HepG2 (cell line): ENCODE data around the gene PEAK3. TPM values are rescaled to one million over a fixed set of nuclear protein-coding genes. Genes with fewer than 3 reads are reported as not detected.

Source experiments
- ATF7 ChIP-seq, 2 experiments: fragments of 450-650 bp in 1 of 2; sonication (generic) in 1 of 2; formaldehyde crosslinking in 1 of 2; IDR thresholded peaks; 2 replicates each; pipeline versions ENCODE4 v1.4.0 to v1.6.1; 2016 to 2020; ENCODE audit warnings: antibody characterized with exemption in 1 of 2, mild to moderate bottlenecking in 1 of 2, missing genetic modification reagents in 1 of 2
- EHMT2 ChIP-seq: fragments of 200-600 bp; sonication (generic); IDR thresholded peaks from 2 replicates; pipeline ENCODE4 v1.7.0; 2017; ENCODE audit warnings: antibody characterized with exemption, low read depth, low read length, borderline replicate concordance
- GATAD1 ChIP-seq: IDR thresholded peaks from 2 replicates; pipeline ENCODE4 v1.6.1; 2016; ENCODE audit warnings: missing genetic modification reagents, missing compliant biosample characterization
- HDAC1 ChIP-seq: sonication (generic); formaldehyde crosslinking; IDR thresholded peaks from 2 replicates; pipeline ENCODE4 v1.5.1; 2020; ENCODE audit warnings: mild to moderate bottlenecking, missing genetic modification reagents
- MED1 ChIP-seq: sonication (generic); formaldehyde crosslinking; IDR thresholded peaks from 2 replicates; pipeline ENCODE4 v1.4.0; 2020; ENCODE audit warnings: missing genetic modification reagents
- MXD4 ChIP-seq: IDR thresholded peaks from 2 replicates; pipeline ENCODE4 v1.6.1; 2016; ENCODE audit warnings: mild to moderate bottlenecking, missing biosample characterization, missing genetic modification reagents
- NBN ChIP-seq: fragments of 450-650 bp; conservative IDR thresholded peaks from 2 replicates; pipeline ENCODE4 v1.6.1; 2017
- PRPF4 ChIP-seq: fragments of 200-400 bp; formaldehyde crosslinking; IDR thresholded peaks from 2 replicates; pipeline ENCODE4 v1.6.1; 2016; ENCODE audit warnings: low read length, low read depth; ENCODE audit not compliant: poor library complexity, severe bottlenecking
- REPIN1 ChIP-seq: sonication (generic); formaldehyde crosslinking; IDR thresholded peaks from 2 replicates; pipeline ENCODE4 v1.8.0; 2022; ENCODE audit warnings: missing genetic modification reagents, low read depth, mild to moderate bottlenecking, borderline replicate concordance
- SNAI1 ChIP-seq: sonication (generic); formaldehyde crosslinking; IDR thresholded peaks from 2 replicates; pipeline ENCODE4 v1.5.0; 2020; ENCODE audit warnings: mild to moderate bottlenecking, missing genetic modification reagents, borderline replicate concordance
- SYNCRIP ChIP-seq: fragments of 200-400 bp; formaldehyde crosslinking; IDR thresholded peaks from 2 replicates; pipeline ENCODE4 v1.6.1; 2018; ENCODE audit warnings: mild to moderate bottlenecking, low read depth, low read length; ENCODE audit not compliant: insufficient read depth
- U2AF1 ChIP-seq: fragments of 200-400 bp; formaldehyde crosslinking; optimal IDR thresholded peaks from 2 replicates; pipeline ENCODE3; 2017; ENCODE audit warnings: mild to moderate bottlenecking, low read depth, low read length
- ZKSCAN8 ChIP-seq: IDR thresholded peaks from 2 replicates; pipeline ENCODE4 v1.6.1; 2016; ENCODE audit warnings: borderline replicate concordance, missing genetic modification reagents, missing compliant biosample characterization
- ZNF263 ChIP-seq: sonication (generic); formaldehyde crosslinking; IDR thresholded peaks from 2 replicates; pipeline ENCODE4 v1.4.0; 2020; ENCODE audit warnings: missing genetic modification reagents
- ZNF652 ChIP-seq: IDR thresholded peaks from 2 replicates; pipeline ENCODE4 v1.6.1; 2016; ENCODE audit warnings: low read depth, borderline replicate concordance
- ZNF7 ChIP-seq: IDR thresholded peaks from 2 replicates; pipeline ENCODE4 v1.6.1; 2016; ENCODE audit warnings: missing biosample characterization, missing genetic modification reagents
- polyA plus RNA-seq, 8 experiments: library from polyadenylated mRNA; depleted of rRNA in 3 of 8; stranded (reverse) in 7 of 8; unstranded in 1 of 8; fragments of >200 nt; fragmentation: Illumina TruSeq in 4 of 8; extraction: Trizol in 4 of 8; gene quantifications; 2 replicates each; pipeline versions ENCODE4 v1.2.1 to v1.2.3, GENCODE V29; 2011 to 2016; ENCODE audit warnings: low read depth in 4 of 8, missing spikeins in 1 of 8, mixed read lengths in 1 of 8; ENCODE audit not compliant: insufficient read depth in 1 of 8
- total RNA-seq, 5 experiments: library from RNA; depleted of rRNA; stranded (reverse); fragments of >200 nt; fragmentation: Illumina TruSeq; extraction: Trizol; gene quantifications; 2 replicates each; pipeline ENCODE4 v1.2.3, GENCODE V29; 2016; ENCODE audit warnings: low read depth in 1 of 5
- TF ChIP-seq, protein P1 (sequence below): sonication (generic); formaldehyde crosslinking; IDR thresholded peaks from 2 replicates; pipeline ENCODE4 v1.4.0; 2020; ENCODE audit warnings: missing genetic modification reagents
- TF ChIP-seq, protein P2 (sequence below): sonication (generic); formaldehyde crosslinking; IDR thresholded peaks from 2 replicates; pipeline ENCODE4 v1.4.0; 2020; ENCODE audit warnings: missing genetic modification reagents
- TF ChIP-seq, protein P3 (sequence below): sonication (generic); formaldehyde crosslinking; IDR thresholded peaks from 2 replicates; pipeline ENCODE4 v1.4.0; 2020; ENCODE audit warnings: missing genetic modification reagents
- TF ChIP-seq, protein P4 (sequence below): IDR thresholded peaks from 2 replicates; pipeline ENCODE4 v1.6.1; 2012; ENCODE audit warnings: inconsistent platforms
- TF ChIP-seq, protein P5 (sequence below): sonication (generic); formaldehyde crosslinking; IDR thresholded peaks from 2 replicates; pipeline ENCODE4 v1.5.0; 2020; ENCODE audit warnings: missing genetic modification reagents
- TF ChIP-seq, protein P6 (sequence below): sonication (generic); formaldehyde crosslinking; conservative IDR thresholded peaks from 2 replicates; pipeline ENCODE4 v1.5.0; 2020; ENCODE audit warnings: missing genetic modification reagents

PEAK3 gene
- total and polyA plus RNA-seq, 2 of the 13 experiments (the other 11 are each of a cell fraction or from before 2014, with no cell fraction given), result not detected

DNA sequence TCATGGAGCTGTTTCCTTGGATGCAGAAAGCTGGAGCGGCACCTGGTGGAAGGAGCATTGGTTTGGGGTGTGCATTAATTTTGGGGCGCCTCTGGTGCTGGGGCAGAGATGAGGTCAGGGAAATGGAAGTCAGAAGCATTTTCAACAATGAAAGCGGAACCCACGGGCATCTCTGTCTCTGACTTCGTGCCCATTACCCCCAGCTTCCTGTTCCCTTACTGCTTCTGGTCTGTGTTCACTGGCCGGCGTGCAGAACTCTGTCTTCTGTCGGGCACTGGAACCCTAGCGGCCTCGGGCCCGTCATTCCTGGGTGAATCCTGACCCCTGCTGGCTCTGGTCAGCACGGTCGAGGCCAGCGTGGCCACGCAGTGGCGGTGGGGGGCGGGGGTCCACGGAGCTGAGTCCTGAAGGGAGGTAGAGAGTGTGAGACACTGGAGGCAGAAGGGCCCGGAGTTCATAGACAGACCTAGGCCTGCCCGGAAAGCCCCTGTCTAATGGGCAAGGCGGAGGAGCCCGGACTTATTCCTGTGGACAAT, 33.9 kb upstream of the PEAK3 start (continued):
- peak; percentile 59 for TF ChIP-seq HDAC1 (CRISPR knock-in tag)
- TF ChIP-seq, protein P1, sequence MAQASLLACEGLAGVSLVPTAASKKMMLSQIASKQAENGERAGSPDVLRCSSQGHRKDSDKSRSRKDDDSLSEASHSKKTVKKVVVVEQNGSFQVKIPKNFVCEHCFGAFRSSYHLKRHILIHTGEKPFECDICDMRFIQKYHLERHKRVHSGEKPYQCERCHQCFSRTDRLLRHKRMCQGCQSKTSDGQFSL (CRISPR knock-in tag), result no peak
- TF ChIP-seq ZKSCAN8 (CRISPR knock-in tag), result peak; percentile 23; the same call in 1 of the 2 replicates
- no peak for TF ChIP-seq SYNCRIP
- no peak for TF ChIP-seq ATF7 (IDR thresholded peaks at IDR 0.05)
- TF ChIP-seq ATF7 (CRISPR knock-in tag; IDR thresholded peaks at IDR 0.05), result no peak
- TF ChIP-seq, protein P2, sequence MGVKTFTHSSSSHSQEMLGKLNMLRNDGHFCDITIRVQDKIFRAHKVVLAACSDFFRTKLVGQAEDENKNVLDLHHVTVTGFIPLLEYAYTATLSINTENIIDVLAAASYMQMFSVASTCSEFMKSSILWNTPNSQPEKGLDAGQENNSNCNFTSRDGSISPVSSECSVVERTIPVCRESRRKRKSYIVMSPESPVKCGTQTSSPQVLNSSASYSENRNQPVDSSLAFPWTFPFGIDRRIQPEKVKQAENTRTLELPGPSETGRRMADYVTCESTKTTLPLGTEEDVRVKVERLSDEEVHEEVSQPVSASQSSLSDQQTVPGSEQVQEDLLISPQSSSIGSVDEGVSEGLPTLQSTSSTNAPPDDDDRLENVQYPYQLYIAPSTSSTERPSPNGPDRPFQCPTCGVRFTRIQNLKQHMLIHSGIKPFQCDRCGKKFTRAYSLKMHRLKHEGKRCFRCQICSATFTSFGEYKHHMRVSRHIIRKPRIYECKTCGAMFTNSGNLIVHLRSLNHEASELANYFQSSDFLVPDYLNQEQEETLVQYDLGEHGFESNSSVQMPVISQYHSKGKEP (CRISPR knock-in tag), result no peak
- TF ChIP-seq U2AF1, result peak; percentile 58
- no peak for TF ChIP-seq ZNF7 (CRISPR knock-in tag)
- TF ChIP-seq NBN, result no peak
- no peak for TF ChIP-seq EHMT2
- TF ChIP-seq ZNF652 (CRISPR knock-in tag), result no peak
- no peak for TF ChIP-seq PRPF4
- TF ChIP-seq, protein P3, sequence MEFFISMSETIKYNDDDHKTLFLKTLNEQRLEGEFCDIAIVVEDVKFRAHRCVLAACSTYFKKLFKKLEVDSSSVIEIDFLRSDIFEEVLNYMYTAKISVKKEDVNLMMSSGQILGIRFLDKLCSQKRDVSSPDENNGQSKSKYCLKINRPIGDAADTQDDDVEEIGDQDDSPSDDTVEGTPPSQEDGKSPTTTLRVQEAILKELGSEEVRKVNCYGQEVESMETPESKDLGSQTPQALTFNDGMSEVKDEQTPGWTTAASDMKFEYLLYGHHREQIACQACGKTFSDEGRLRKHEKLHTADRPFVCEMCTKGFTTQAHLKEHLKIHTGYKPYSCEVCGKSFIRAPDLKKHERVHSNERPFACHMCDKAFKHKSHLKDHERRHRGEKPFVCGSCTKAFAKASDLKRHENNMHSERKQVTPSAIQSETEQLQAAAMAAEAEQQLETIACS (CRISPR knock-in tag), result no peak
- TF ChIP-seq, protein P4, sequence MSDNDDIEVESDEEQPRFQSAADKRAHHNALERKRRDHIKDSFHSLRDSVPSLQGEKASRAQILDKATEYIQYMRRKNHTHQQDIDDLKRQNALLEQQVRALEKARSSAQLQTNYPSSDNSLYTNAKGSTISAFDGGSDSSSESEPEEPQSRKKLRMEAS, result peak; percentile 75
- TF ChIP-seq ZNF263 (CRISPR knock-in tag), result no peak
- TF ChIP-seq, protein P5, sequence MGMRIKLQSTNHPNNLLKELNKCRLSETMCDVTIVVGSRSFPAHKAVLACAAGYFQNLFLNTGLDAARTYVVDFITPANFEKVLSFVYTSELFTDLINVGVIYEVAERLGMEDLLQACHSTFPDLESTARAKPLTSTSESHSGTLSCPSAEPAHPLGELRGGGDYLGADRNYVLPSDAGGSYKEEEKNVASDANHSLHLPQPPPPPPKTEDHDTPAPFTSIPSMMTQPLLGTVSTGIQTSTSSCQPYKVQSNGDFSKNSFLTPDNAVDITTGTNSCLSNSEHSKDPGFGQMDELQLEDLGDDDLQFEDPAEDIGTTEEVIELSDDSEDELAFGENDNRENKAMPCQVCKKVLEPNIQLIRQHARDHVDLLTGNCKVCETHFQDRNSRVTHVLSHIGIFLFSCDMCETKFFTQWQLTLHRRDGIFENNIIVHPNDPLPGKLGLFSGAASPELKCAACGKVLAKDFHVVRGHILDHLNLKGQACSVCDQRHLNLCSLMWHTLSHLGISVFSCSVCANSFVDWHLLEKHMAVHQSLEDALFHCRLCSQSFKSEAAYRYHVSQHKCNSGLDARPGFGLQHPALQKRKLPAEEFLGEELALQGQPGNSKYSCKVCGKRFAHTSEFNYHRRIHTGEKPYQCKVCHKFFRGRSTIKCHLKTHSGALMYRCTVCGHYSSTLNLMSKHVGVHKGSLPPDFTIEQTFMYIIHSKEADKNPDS (CRISPR knock-in tag), result no peak
- TF ChIP-seq REPIN1 (CRISPR knock-in tag), result peak; percentile 73; the same call in 1 of the 2 replicates
- peak; percentile 73 for TF ChIP-seq GATAD1 (CRISPR knock-in tag)
- no peak for TF ChIP-seq SNAI1
- 0 out of 2 replicates have a peak, but pooled peaks have one; percentile 10 for TF ChIP-seq MED1 (CRISPR knock-in tag)
- TF ChIP-seq, protein P6, sequence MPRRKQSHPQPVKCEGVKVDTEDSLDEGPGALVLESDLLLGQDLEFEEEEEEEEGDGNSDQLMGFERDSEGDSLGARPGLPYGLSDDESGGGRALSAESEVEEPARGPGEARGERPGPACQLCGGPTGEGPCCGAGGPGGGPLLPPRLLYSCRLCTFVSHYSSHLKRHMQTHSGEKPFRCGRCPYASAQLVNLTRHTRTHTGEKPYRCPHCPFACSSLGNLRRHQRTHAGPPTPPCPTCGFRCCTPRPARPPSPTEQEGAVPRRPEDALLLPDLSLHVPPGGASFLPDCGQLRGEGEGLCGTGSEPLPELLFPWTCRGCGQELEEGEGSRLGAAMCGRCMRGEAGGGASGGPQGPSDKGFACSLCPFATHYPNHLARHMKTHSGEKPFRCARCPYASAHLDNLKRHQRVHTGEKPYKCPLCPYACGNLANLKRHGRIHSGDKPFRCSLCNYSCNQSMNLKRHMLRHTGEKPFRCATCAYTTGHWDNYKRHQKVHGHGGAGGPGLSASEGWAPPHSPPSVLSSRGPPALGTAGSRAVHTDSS (CRISPR knock-in tag), result no peak
- TF ChIP-seq MXD4 (CRISPR knock-in tag), result peak; percentile 61; the same call in 1 of the 2 replicates
